GM18502 (cell line): ENCODE data around the gene GPR161.
A peak's percentile ranks its signal among the peaks of the same experiment; 100 is the strongest.
"Not testable (repeated sequence)": the region's sequence is repeated elsewhere in the genome, so short reads cannot be mapped to it uniquely, and the experiment has no call there.

ENCODE experiments used
- ATAC-seq: cut with Tn5 transposase; IDR thresholded peaks from one replicate; pipeline ENCODE4 v1.9.1; 2021; ENCODE audit warnings: mild to moderate bottlenecking; ENCODE audit not compliant: unreplicated experiment, poor library complexity

The GPR161 gene

GRCh38 chr1:168089979-168090337 lies 46.8 kb downstream of the GPR161 start:
- no peak for ATAC-seq

- ATAC-seq: no peak
Observed at GRCh38 chr1:168089326-168089978, 47.3 kb downstream of the GPR161 start.

- ATAC-seq: no peak
Observed at GRCh38 chr1:168088511-168089325, 48.0 kb downstream of the GPR161 start.

GRCh38 chr1:168087696-168088095 lies 49.0 kb downstream of the GPR161 start:
- no peak for ATAC-seq

GRCh38 chr1:168086438-168086837 lies 50.3 kb downstream of the GPR161 start:
- ATAC-seq: no peak

GRCh38 chr1:168085401-168085872 lies 51.3 kb downstream of the GPR161 start:
- ATAC-seq: no peak

GRCh38 chr1:168084396-168085231 lies 52.1 kb downstream of the GPR161 start:
- ATAC-seq: peak; percentile 59

GRCh38 chr1:168083456-168084325 lies 53.0 kb downstream of the GPR161 start:
- no peak for ATAC-seq

- ATAC-seq: peak; percentile 91
Observed at GRCh38 chr1:168082008-168082876, 54.5 kb downstream of the GPR161 start.

- no peak for ATAC-seq
Observed at GRCh38 chr1:168081373-168082007, 55.2 kb downstream of the GPR161 start.

- ATAC-seq: no peak
Observed at GRCh38 chr1:168079761-168080160, 57.0 kb downstream of the GPR161 start.

- no peak for ATAC-seq
Observed at GRCh38 chr1:168069384-168069783, 67.3 kb downstream of the GPR161 start.

- no peak for ATAC-seq
Observed at GRCh38 chr1:168065506-168065905, 71.2 kb downstream of the GPR161 start.

GRCh38 chr1:168064216-168064615 lies 72.5 kb downstream of the GPR161 start:
- ATAC-seq: no peak

- ATAC-seq: no peak
Observed at GRCh38 chr1:168057921-168058320, 78.8 kb downstream of the GPR161 start.

- no peak for ATAC-seq
Observed at GRCh38 chr1:168057355-168057754, 79.4 kb downstream of the GPR161 start.

- ATAC-seq: not testable (repeated sequence)
Observed at GRCh38 chr1:168056152-168056551, 80.6 kb downstream of the GPR161 start.

- ATAC-seq: no peak
Observed at GRCh38 chr1:168054117-168054516, 82.6 kb downstream of the GPR161 start.
